Heart left ventricle (tissue), 16 donors: ENCODE results near the gene SPARC. TPM values are rescaled to one million over a fixed set of nuclear protein-coding genes. Genes with fewer than 3 reads are reported as not detected.

ENCODE experiments used
- ATAC-seq, 4 donors: fragments of 200-7000 bp; cut with Tn5 transposase; one replicate each; pipeline ENCODE4 v1.9.1; 2020 to 2022; ENCODE audit warnings: moderate library complexity in 4 of 4, mild to moderate bottlenecking in 3 of 4, moderate number of reproducible peaks in 1 of 4
- DNase-seq, 5 donors: peaks; one replicate each; pipeline ENCODE4 v3.0.0-alpha.2; 2020
- H3K27ac ChIP-seq, 12 donors: fragments of 200-600 bp; sonication (generic) in 4 of 12; one replicate each; pipeline versions ENCODE4 v1.5.0 to v1.8.0; 2016 to 2022; ENCODE audit warnings: mild to moderate bottlenecking in 2 of 12
- H3K27me3 ChIP-seq, 9 donors: fragments of 200-600 bp; sonication (generic) in 2 of 9; one replicate each; pipeline versions ENCODE4 v1.5.1 to v1.8.0; 2016 to 2022; ENCODE audit warnings: mild to moderate bottlenecking in 3 of 9
- H3K36me3 ChIP-seq, 9 donors: fragments of 200-600 bp; sonication (generic) in 2 of 9; one replicate each; pipeline versions ENCODE4 v1.5.0 to v1.8.0; 2018 to 2022; ENCODE audit warnings: mild to moderate bottlenecking in 2 of 9
- H3K4me1 ChIP-seq, 12 donors: fragments of 200-600 bp; sonication (generic) in 4 of 12; one replicate each; pipeline versions ENCODE4 v1.5.0 to v1.8.0; 2016 to 2022; ENCODE audit warnings: mild to moderate bottlenecking in 3 of 12
- H3K4me3 ChIP-seq, 12 donors: fragments of 200-600 bp; sonication (generic) in 4 of 12; one replicate each; pipeline versions ENCODE4 v1.5.0 to v1.8.0; 2017 to 2022; ENCODE audit warnings: mild to moderate bottlenecking in 9 of 12, moderate library complexity in 4 of 12
- H3K9me3 ChIP-seq, 12 donors: fragments of 200-600 bp; sonication (generic) in 4 of 12; one replicate each; pipeline versions ENCODE4 v1.5.0 to v1.8.0; 2016 to 2022; ENCODE audit warnings: mild to moderate bottlenecking in 1 of 12
- CTCF ChIP-seq, 12 donors: fragments of 200-600 bp; sonication (generic) in 4 of 12; IDR thresholded peaks; one replicate each; pipeline versions ENCODE4 v1.5.0 to v1.8.0; 2018 to 2022; ENCODE audit warnings: antibody characterized with exemption in 12 of 12, mild to moderate bottlenecking in 5 of 12
- POLR2A ChIP-seq, 2 donors: fragments of 450-650 bp; IDR thresholded peaks; one replicate each; pipeline ENCODE4 v1.6.1; 2017; ENCODE audit warnings: antibody characterized with exemption in 2 of 2, mild to moderate bottlenecking in 2 of 2, moderate library complexity in 2 of 2
- WGBS, 4 donors: extraction: QIAGEN DNeasy Blood & Tissue Kit in 2 of 4; methylation state at CpG; one replicate each; pipeline versions ENCODE4 v1.1.5 to v1.1.7; 2013 to 2018; 5-methylcytosine and 5-hydroxymethylcytosine counted together
- intact Hi-C, 10 donors: fragments of 100-400 bp; cut with DNase I; formaldehyde crosslinking; loops; one replicate each; pipeline versions ENCODE4 v1.11.1 to v1.14.2; 2022
- polyA plus RNA-seq, 2 donors: library from polyadenylated mRNA; stranded (reverse); fragments of 200-250 nt; gene quantifications; one replicate each; pipeline ENCODE4 v1.2.3, GENCODE V29; 2013
- total RNA-seq, 9 donors: library from RNA; depleted of rRNA in 2 of 9; stranded (reverse); fragments of >200 nt in 2 of 9; fragmentation: NEBNext Ultra II Directional in 3 of 9; extraction: Animal tissue kit (Norgen Biotek cat#: 25700) in 3 of 9; gene quantifications; one replicate each; pipeline versions ENCODE4 v1.1.0 to v1.2.4, GENCODE V29; 2016 to 2023
- donor health status: ischemic (EF 13 %, LVEDD 7.1; RV severe dilation, severe dysfunction).
- donor health status: healthy with polysubstance abuse.
- donor health status: DM: no; HTN: yes; CAD: no.
- donor health status: DM: no; HTN: no; CAD: no.
- donor health status: ischemic (EF 25% LVEDD 6.9; RV normal size, moderate dysfunction).
- donor health status: ischemic (EF 25% LVEDD 5.7; RV mildly dilated, moderate dysfunction).
- donor health status: healthy.
- donor health status: DM: yes; HTN: yes; CAD: no.
- donor health status: ischemic (EF 35%, LVEDD 5.7; RV mildly dilated, moderate dysfunction).
- donor health status: nonischemic (EF 11% LVEDD 7.7; RV severe dilation, severe dysfunction).
- donor health status: DM: yes; HTN: yes; CAD: no.
- donor health status: PGD.
- donor health status: ischemic (EF 29% LVEDD 5.4; RV normal size, mild dysfunction).
- donor health status: nonischemic (EF 23%, LVEDD 6.1; RV moderate dilation, normal function).

The SPARC gene
- total and polyA plus RNA-seq, 11 donors: 119 to 1,522 (median 471) TPM

GRCh38 chr5:151719228-151720000 lies 32.7 kb upstream of the SPARC start:
- WGBS, 4 donors: 79 to 87% (median 81%) methylated on average over 6 of the region's 6 CpGs
- TF ChIP-seq POLR2A (IDR thresholded peaks at IDR 0.05) (no peak), CTCF (IDR thresholded peaks at IDR 0.05) (peak; percentile 49 to 69 (median 60))
- Histone ChIP-seq H3K9me3 (no peaks in the 10 kb centered on the region), H3K27ac (peak overlapping the region in 8 of 12 donors; percentile 16 to 80 (median 40)), H3K27me3 (no peaks in the 10 kb centered on the region), H3K4me3 (no peak overlapping the region), H3K36me3 (no peaks in the 10 kb centered on the region), H3K4me1 (peaks cover 0 to 50% (median 10%) of the 10 kb centered on the region in 12 donors)
- intact Hi-C loops: loop anchor here in 5 of 10 donors (1.0 to 5.0 kb wide), 3 partner anchors 59 to 62 kb away; no protein-coding TSS in a partner anchor
- DNase-seq (peak in 2 of 5 donors; percentile 37 to 41), ATAC-seq (peak in 3 of 4 donors; percentile 42 to 75 (median 58))

- Histone ChIP-seq H3K27ac (peak overlapping the region in 10 of 12 donors; percentile 16 to 80 (median 42)), H3K27me3 (no peaks in the 10 kb centered on the region), H3K36me3 (no peaks in the 10 kb centered on the region), H3K4me3 (no peak overlapping the region), H3K9me3 (no peaks in the 10 kb centered on the region), H3K4me1 (peaks cover 0 to 50% (median 10%) of the 10 kb centered on the region in 12 donors)
- intact Hi-C loops: loop anchor here in 5 of 10 donors (1.0 to 5.0 kb wide), 3 partner anchors 58 to 61 kb away; no protein-coding TSS in a partner anchor
- DNase-seq (no peak), ATAC-seq (peak; percentile 73 to 93 (median 80))
- WGBS, 4 donors: 59 to 71% (median 60%) methylated on average over 3 of the region's 3 CpGs
- TF ChIP-seq POLR2A (IDR thresholded peaks at IDR 0.05): no peak
- no peak for TF ChIP-seq CTCF (IDR thresholded peaks at IDR 0.05)
These were observed 31.9 kb upstream of the SPARC start for GRCh38 chr5:151718646-151719045.

- DNase-seq (no peak), ATAC-seq (peak in 1 of 4 donors; percentile 34)
- Histone ChIP-seq H3K27me3 (no peaks in the 10 kb centered on the region), H3K9me3 (no peaks in the 10 kb centered on the region), H3K4me1 (peaks cover 0 to 50% (median 10%) of the 10 kb centered on the region in 12 donors), H3K27ac (peak overlapping the region in 9 of 12 donors; percentile 19 to 80 (median 44)), H3K36me3 (no peaks in the 10 kb centered on the region), H3K4me3 (no peak overlapping the region)
- intact Hi-C loops: loop anchor here in 2 of 10 donors (2.0 to 5.0 kb wide), 2 partner anchors 57 to 61 kb away; no protein-coding TSS in a partner anchor
- TF ChIP-seq POLR2A (IDR thresholded peaks at IDR 0.05) (no peak), CTCF (IDR thresholded peaks at IDR 0.05) (no peak)
- WGBS, 4 donors: 76 to 82% (median 80%) methylated on average over 2 of the region's 2 CpGs
These were observed 31.4 kb upstream of the SPARC start for GRCh38 chr5:151718153-151718552.

- Histone ChIP-seq H3K4me1 (peaks cover 0 to 44% (median 10%) of the 10 kb centered on the region in 12 donors), H3K9me3 (no peaks in the 10 kb centered on the region), H3K4me3 (no peak overlapping the region), H3K27me3 (no peaks in the 10 kb centered on the region), H3K27ac (peak overlapping the region in 5 of 12 donors; percentile 28 to 80 (median 65)), H3K36me3 (no peaks in the 10 kb centered on the region)
- 54 to 71% (median 63%) methylated on average over 3 of the region's 3 CpGs for WGBS, 4 donors
- DNase-seq: no peak
- TF ChIP-seq CTCF (IDR thresholded peaks at IDR 0.05) (no peak), POLR2A (IDR thresholded peaks at IDR 0.05) (no peak)
- ATAC-seq: no peak
- intact Hi-C loops: loop anchor here in 1 of 10 donors (5.0 kb wide), 1 partner anchor 60 kb away; no protein-coding TSS in a partner anchor
These were observed 30.7 kb upstream of the SPARC start for GRCh38 chr5:151717416-151717815.
